ENCODE data around the gene NDUFV1. TPM values are rescaled to one million over a fixed set of nuclear protein-coding genes. Genes with fewer than 3 reads are reported as not detected.

NDUFV1 gene
- total and polyA plus RNA-seq, 9 of the 15 experiments (the other 6 are each of a cell fraction or from before 2014, with no cell fraction given) = 10.8 to 423 (median 209) TPM

DNA sequence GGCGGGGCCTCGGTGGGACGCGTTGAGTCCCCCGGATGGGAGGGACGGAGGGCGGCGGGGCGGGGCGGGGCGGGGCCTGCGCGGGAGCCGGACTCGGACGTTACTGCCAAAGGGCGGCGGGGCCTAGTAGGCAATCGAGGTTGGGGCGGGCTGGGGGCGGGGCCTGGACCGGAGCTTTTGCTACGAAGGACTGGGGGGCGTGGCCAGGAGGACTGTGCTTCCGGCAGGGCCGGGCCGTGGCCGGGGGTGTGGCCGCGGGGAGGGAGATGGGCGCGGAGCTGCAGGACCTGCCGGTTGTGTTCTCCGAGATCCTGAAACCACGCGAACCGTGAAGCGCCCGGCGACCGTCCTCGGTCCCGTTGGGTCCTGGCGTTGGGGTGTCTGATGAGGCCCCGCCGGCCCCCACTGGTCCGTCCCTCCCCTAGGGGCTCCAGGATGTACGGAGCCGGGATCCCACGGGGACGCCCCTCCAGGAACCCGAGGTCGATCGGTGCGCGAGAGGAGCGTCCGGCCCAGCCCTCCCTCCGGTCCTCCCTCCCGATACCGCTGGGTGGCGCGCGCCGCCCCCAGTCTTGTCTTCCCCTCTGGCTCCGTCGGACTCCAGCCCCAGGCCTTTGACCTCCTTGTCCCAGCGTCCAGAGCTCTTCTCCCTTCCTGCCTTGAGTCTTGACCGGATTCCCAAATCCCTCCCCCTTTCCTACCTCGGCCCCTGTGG, 23.6 kb downstream of the NDUFV1 start (continued):
- TF ChIP-seq ZNF23 (CRISPR knock-in tag; IDR thresholded peaks at IDR 0.05) (no peak), PML (IDR thresholded peaks at IDR 0.05; ENCODE audit: low read length) (peak; percentile 19; the same call in 1 of the 2 replicates), ZNF586 (CRISPR knock-in tag; conservative IDR thresholded peaks at IDR 0.05) (no peak), ATF7 (IDR thresholded peaks at IDR 0.05) (peak; percentile 79), RBM22 (IDR thresholded peaks at IDR 0.05; ENCODE audit: low read depth, low read length, poor library complexity, severe bottlenecking) (peak; percentile 50), MTA3 (IDR thresholded peaks at IDR 0.05; ENCODE audit: borderline replicate concordance) (peak; percentile 85; the same call in 1 of the 2 replicates), MXI1 (IDR thresholded peaks at IDR 0.05; ENCODE audit: low read depth, low read length) (peak; percentile 24; the same call in 1 of the 2 replicates), ZNF263 (CRISPR knock-in tag; IDR thresholded peaks at IDR 0.05; ENCODE audit: borderline replicate concordance) (peak; percentile 76), KDM2B (CRISPR knock-in tag; IDR thresholded peaks at IDR 0.05) (peak; percentile 63; the same call in 1 of the 2 replicates), RBFOX2 (IDR thresholded peaks at IDR 0.05; ENCODE audit: low read depth, low read length) (peak; percentile 70), PRMT5 (CRISPR knock-in tag; IDR thresholded peaks at IDR 0.05) (no peak), SAP30 (IDR thresholded peaks at IDR 0.05; ENCODE audit: borderline replicate concordance, insufficient read depth, low read depth, low read length, poor library complexity, severe bottlenecking) (peak; percentile 86), NCOA2 (IDR thresholded peaks at IDR 0.05; ENCODE audit: partially characterized antibody in 2 of 2) (no peak), CREM (IDR thresholded peaks at IDR 0.05; ENCODE audit: low read depth) (peak; percentile 39), ZBTB2 (IDR thresholded peaks at IDR 0.05) (peak; percentile 65; the same call in 1 of the 2 replicates), FOXK2 (conservative IDR thresholded peaks at IDR 0.05 in 1 of 2, IDR thresholded peaks at IDR 0.05 in 1 of 2; ENCODE audit: low read depth in 2 of 2) (no peak), GABPB1 (CRISPR knock-in tag; IDR thresholded peaks at IDR 0.05) (peak; percentile 84), ZNF695 (CRISPR knock-in tag; IDR thresholded peaks at IDR 0.05) (0 out of 2 replicates have a peak, but pooled peaks have one; percentile 43), MYC (IDR thresholded peaks at IDR 0.05; ENCODE audit: low read depth, low read length) (no peak; the same call in 1 of the 2 replicates), MYC (CRISPR knock-in tag; IDR thresholded peaks at IDR 0.05; ENCODE audit: borderline replicate concordance, low read depth) (peak; percentile 48; the same call in 1 of the 2 replicates), MEF2D (tag; conservative IDR thresholded peaks at IDR 0.05; ENCODE audit: low read depth) (no peak), JUND (IDR thresholded peaks at IDR 0.05; ENCODE audit: borderline replicate concordance, low read depth, low read length) (no peak), JUND (tag; IDR thresholded peaks at IDR 0.05; ENCODE audit: borderline replicate concordance, low read depth, low read length) (peak; percentile 34; the same call in 1 of the 3 replicates)
- TF ChIP-seq, protein P1, sequence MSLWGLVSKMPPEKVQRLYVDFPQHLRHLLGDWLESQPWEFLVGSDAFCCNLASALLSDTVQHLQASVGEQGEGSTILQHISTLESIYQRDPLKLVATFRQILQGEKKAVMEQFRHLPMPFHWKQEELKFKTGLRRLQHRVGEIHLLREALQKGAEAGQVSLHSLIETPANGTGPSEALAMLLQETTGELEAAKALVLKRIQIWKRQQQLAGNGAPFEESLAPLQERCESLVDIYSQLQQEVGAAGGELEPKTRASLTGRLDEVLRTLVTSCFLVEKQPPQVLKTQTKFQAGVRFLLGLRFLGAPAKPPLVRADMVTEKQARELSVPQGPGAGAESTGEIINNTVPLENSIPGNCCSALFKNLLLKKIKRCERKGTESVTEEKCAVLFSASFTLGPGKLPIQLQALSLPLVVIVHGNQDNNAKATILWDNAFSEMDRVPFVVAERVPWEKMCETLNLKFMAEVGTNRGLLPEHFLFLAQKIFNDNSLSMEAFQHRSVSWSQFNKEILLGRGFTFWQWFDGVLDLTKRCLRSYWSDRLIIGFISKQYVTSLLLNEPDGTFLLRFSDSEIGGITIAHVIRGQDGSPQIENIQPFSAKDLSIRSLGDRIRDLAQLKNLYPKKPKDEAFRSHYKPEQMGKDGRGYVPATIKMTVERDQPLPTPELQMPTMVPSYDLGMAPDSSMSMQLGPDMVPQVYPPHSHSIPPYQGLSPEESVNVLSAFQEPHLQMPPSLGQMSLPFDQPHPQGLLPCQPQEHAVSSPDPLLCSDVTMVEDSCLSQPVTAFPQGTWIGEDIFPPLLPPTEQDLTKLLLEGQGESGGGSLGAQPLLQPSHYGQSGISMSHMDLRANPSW (CRISPR knock-in tag; IDR thresholded peaks at IDR 0.05) = peak; percentile 75; the same call in 1 of the 2 replicates
